OCI-LY3 (cell line): ENCODE measurements around the gene LCOR.

Experiments used
- H2AFZ ChIP-seq: fragments of 200-600, 300-600 bp; shearing (Covaris generic); 2 replicates; pipeline ENCODE4 v1.6.0; 2014; ENCODE audit warnings: antibody characterized with exemption, low read depth, low read length
- H3K27ac ChIP-seq: fragments of 200-600, 300-600 bp; sonication (generic); 2 replicates; pipeline ENCODE4 v1.5.1; 2014; ENCODE audit warnings: mild to moderate bottlenecking, low read length, moderate library complexity, mixed read lengths
- H3K27me3 ChIP-seq: fragments of 200-600, 300-600 bp; sonication (generic); 2 replicates; pipeline ENCODE4 v1.6.1; 2014; ENCODE audit warnings: low read depth, low read length, mixed read lengths
- H3K36me3 ChIP-seq: fragments of 200-600, 300-600 bp; sonication (generic); replicated peaks from 2 replicates; pipeline ENCODE3; 2014; ENCODE audit warnings: low read depth, low read length, mixed read lengths
- H3K4me1 ChIP-seq: fragments of 300-600, 200-600 bp; sonication (generic); 2 replicates; pipeline ENCODE4 v1.6.1; 2014; ENCODE audit warnings: low read length, mixed read lengths
- H3K4me2 ChIP-seq: fragments of 200-600, 300-600 bp; sonication (generic); 2 replicates; pipeline ENCODE4 v1.6.1; 2014; ENCODE audit warnings: low read length, mixed read lengths
- H3K4me3 ChIP-seq: fragments of 300-600, 200-600 bp; sonication (generic); 2 replicates; pipeline ENCODE4 v1.5.1; 2014; ENCODE audit warnings: antibody characterized with exemption, mild to moderate bottlenecking, low read length, moderate library complexity
- H3K79me2 ChIP-seq: fragments of 300-600, 200-600 bp; shearing (Covaris generic); 2 replicates; pipeline ENCODE4 v1.6.1; 2014; ENCODE audit warnings: mild to moderate bottlenecking, low read length, mixed read lengths
- H3K9ac ChIP-seq: fragments of 300-600, 200-600 bp; shearing (Covaris generic); 2 replicates; pipeline ENCODE4 v1.6.0; 2014; ENCODE audit warnings: mild to moderate bottlenecking, low read length, moderate library complexity
- H3K9me3 ChIP-seq: fragments of 200-600, 300-600 bp; shearing (Covaris generic); 2 replicates; pipeline ENCODE4 v1.6.1; 2014; ENCODE audit warnings: low read length, mixed read lengths; ENCODE audit not compliant: insufficient read depth
- H4K20me1 ChIP-seq: fragments of 200-600, 300-600 bp; sonication (generic); 2 replicates; pipeline ENCODE4 v1.6.1; 2016; ENCODE audit warnings: low read length, mixed read lengths; ENCODE audit not compliant: insufficient read depth
- CTCF ChIP-seq: fragments of 200-600, 300-600 bp; sonication (generic); IDR thresholded peaks from 2 replicates; pipeline ENCODE4 v1.5.1; 2014; ENCODE audit warnings: antibody characterized with exemption, low read length, low read depth
- EZH2phosphoT487 ChIP-seq: fragments of 200-600 bp; shearing (Covaris generic); IDR thresholded peaks from 2 replicates; pipeline ENCODE4 v1.6.1; 2018; ENCODE audit warnings: antibody characterized with exemption, mixed run types, low read depth

The LCOR gene

DNA sequence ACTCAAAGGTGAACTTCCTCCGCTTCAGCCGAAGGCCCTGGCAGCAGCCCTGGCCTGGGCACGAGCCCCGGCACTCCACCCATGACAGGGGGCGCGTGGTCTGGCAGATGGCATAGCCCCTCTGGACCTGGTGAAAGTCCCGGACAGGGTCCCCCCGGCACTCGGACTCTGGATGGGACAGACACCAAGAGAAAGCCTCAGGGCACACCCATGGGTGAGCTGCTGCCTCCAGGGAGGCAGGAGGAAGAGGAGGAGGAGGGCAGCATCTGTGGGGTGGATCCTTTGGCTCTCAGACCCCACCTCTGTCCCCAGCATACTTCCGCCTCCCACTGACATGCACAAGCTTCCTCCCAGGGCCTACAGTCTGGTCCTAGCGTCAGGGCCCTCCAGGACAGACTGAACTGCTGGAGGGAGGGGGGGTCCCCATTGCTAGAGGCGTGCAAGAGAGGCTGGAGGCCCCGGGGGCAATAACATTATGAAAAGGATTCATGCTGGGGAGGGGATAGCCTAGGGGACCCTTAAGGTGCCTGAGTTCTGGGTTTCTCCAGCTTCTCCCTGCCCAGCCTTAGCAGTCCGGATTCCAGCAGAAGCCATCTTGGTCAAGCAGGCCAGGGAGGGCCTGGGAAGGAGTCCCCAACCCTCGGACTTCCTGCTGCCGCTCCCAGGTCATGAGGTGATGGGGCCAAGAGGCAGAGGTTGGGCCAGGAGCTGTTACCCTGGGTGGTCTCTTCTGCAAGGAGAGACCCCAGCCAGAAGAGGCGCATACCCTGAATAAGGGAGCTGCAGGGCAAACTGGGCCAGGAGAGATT lies 169.3 kb downstream of the LCOR start:
- Histone ChIP-seq H3K36me3 (no peaks in the 10 kb centered on the region), H3K27me3 (no peaks in the 10 kb centered on the region), H3K27ac (no peak overlapping the region), H3K9me3 (no peaks in the 10 kb centered on the region), H4K20me1 (no peaks in the 10 kb centered on the region), H3K79me2 (no peaks in the 10 kb centered on the region), H2AFZ (no peak overlapping the region), H3K9ac (no peak overlapping the region), H3K4me3 (no peak overlapping the region), H3K4me1 (peaks cover 6% of the 10 kb centered on the region; the same call in 1 of the 2 replicates), H3K4me2 (no peak overlapping the region)
- no peak for TF ChIP-seq CTCF
- no peak for TF ChIP-seq EZH2phosphoT487

- H3K9me3 ChIP-seq = 0 out of 2 replicates have a peak, but pooled peaks cover 6% of the 10 kb centered on the region
- no peak overlapping the region for H3K4me3 ChIP-seq
- no peak overlapping the region for H2AFZ ChIP-seq
- H3K4me2 ChIP-seq = no peak overlapping the region
- H3K36me3 ChIP-seq = no peaks in the 10 kb centered on the region
- H3K27me3 ChIP-seq = no peaks in the 10 kb centered on the region
- H3K79me2 ChIP-seq = no peaks in the 10 kb centered on the region
- H4K20me1 ChIP-seq = no peaks in the 10 kb centered on the region
- no peak overlapping the region for H3K27ac ChIP-seq
- TF ChIP-seq CTCF (no peak), EZH2phosphoT487 (no peak)
- H3K4me1 ChIP-seq = no peaks in the 10 kb centered on the region
- H3K9ac ChIP-seq = no peak overlapping the region
Measured at GRCh38 chr10:97002670-97003069, 170.6 kb downstream of the LCOR start.

DNA sequence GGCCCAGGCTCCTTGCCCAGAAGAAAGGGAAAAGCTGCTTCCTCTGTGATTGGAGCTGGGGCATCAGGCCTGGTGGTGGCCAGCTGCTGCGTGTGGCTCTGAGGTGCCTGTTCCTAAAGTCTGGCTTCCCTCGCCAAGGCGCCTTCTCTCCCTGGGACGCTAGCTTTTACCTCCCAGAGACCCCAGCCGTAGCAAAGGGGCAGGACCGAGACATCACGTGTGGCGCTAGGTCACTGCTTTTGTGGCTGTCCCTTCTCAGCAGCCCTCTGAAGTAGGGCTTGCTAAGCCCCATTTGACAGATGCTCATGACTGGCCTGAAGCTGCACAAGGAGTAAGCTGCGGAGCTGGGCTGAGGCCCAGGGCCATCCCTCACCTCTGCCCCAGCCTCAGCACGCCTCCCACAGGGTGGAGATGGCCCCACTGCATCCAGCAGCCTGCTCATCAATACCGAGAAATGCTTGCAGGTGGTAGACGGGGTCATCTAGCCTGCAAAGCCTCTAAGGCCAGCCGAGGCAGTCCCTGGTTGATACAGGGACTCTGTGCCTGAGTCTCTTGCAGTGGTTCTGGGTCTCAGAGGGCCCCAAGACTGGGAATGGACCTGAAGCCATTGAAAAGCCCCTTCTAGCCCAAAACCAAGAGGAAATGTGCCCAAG lies 171.2 kb downstream of the LCOR start:
- Histone ChIP-seq H3K4me3 (no peak overlapping the region), H4K20me1 (no peaks in the 10 kb centered on the region), H3K4me2 (no peak overlapping the region), H3K36me3 (no peaks in the 10 kb centered on the region), H3K9ac (no peak overlapping the region), H3K4me1 (no peaks in the 10 kb centered on the region), H3K27me3 (no peaks in the 10 kb centered on the region), H3K79me2 (no peaks in the 10 kb centered on the region), H2AFZ (no peak overlapping the region), H3K27ac (no peak overlapping the region), H3K9me3 (0 out of 2 replicates have a peak, but pooled peaks cover 6% of the 10 kb centered on the region)
- no peak for TF ChIP-seq CTCF
- no peak for TF ChIP-seq EZH2phosphoT487

- Histone ChIP-seq H3K4me2 (no peak overlapping the region), H3K4me3 (no peak overlapping the region), H3K4me1 (no peaks in the 10 kb centered on the region), H3K79me2 (no peaks in the 10 kb centered on the region), H3K9ac (no peak overlapping the region), H3K27me3 (no peaks in the 10 kb centered on the region), H3K36me3 (no peaks in the 10 kb centered on the region), H3K9me3 (0 out of 2 replicates have a peak, but pooled peaks cover 6% of the 10 kb centered on the region), H3K27ac (no peak overlapping the region), H4K20me1 (no peaks in the 10 kb centered on the region), H2AFZ (no peak overlapping the region)
- TF ChIP-seq CTCF (no peak), EZH2phosphoT487 (no peak)
Measured at GRCh38 chr10:97003804-97004201, 171.7 kb downstream of the LCOR start.
